Measurements from ENCODE around the gene RHPN2. TPM values are rescaled to one million over a fixed set of nuclear protein-coding genes. Genes with fewer than 3 reads are reported as not detected.

Gene RHPN2
- total and polyA plus RNA-seq, 7 donors: 1.7 to 84.8 (median 3.2) TPM

DNA sequence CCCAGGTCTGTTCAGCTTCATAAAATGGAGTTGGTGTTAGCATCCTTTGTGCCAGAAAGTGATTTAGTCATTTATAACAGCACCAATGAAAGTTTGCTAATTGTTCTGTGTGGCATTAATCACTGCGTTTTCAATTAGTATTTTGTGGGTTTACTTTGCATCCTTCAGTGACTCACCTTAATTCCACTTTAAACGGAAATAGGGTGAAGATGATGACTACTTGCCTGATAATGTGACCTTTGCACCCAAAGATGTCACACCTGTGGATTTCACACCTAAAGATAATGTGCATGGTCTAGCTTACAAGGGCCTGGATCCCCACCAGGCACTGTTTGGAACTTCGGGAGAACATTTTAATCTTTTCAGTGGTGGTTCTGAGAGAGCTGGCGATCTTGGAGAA, 31.3 kb upstream of the RHPN2 start:
- intact Hi-C loops (cut with DNase I): no loop called here
- Histone ChIP-seq H3K27me3 (no peaks in the 10 kb centered on the region), H3K36me3 (peaks cover 30 to 97% (median 62%) of the 10 kb centered on the region in 4 donors), H3K27ac (no peak overlapping the region), H3K4me1 (no peaks in the 10 kb centered on the region), H3K9me3 (no peaks in the 10 kb centered on the region), H3K4me3 (no peak overlapping the region)
- 60 to 81% methylated on average over 4 of the region's 4 CpGs for WGBS, 2 donors
- no peak for DNase-seq
- TF ChIP-seq POLR2A (IDR thresholded peaks at IDR 0.05): no peak
- TF ChIP-seq POLR2AphosphoS5 (IDR thresholded peaks at IDR 0.05): no peak
- TF ChIP-seq EP300 (IDR thresholded peaks at IDR 0.05): no peak
- TF ChIP-seq, protein P1, sequence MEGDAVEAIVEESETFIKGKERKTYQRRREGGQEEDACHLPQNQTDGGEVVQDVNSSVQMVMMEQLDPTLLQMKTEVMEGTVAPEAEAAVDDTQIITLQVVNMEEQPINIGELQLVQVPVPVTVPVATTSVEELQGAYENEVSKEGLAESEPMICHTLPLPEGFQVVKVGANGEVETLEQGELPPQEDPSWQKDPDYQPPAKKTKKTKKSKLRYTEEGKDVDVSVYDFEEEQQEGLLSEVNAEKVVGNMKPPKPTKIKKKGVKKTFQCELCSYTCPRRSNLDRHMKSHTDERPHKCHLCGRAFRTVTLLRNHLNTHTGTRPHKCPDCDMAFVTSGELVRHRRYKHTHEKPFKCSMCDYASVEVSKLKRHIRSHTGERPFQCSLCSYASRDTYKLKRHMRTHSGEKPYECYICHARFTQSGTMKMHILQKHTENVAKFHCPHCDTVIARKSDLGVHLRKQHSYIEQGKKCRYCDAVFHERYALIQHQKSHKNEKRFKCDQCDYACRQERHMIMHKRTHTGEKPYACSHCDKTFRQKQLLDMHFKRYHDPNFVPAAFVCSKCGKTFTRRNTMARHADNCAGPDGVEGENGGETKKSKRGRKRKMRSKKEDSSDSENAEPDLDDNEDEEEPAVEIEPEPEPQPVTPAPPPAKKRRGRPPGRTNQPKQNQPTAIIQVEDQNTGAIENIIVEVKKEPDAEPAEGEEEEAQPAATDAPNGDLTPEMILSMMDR (IDR thresholded peaks at IDR 0.05): no peak

GRCh38 chr19:33094436-33095067, 29.9 kb upstream of the RHPN2 start:
- Histone ChIP-seq H3K36me3 (peaks cover 30 to 97% (median 72%) of the 10 kb centered on the region in 4 donors), H3K4me3 (no peak overlapping the region), H3K9me3 (no peaks in the 10 kb centered on the region), H3K27ac (no peak overlapping the region), H3K4me1 (no peaks in the 10 kb centered on the region), H3K27me3 (no peaks in the 10 kb centered on the region)
- intact Hi-C loops (cut with DNase I): no loop called here
- TF ChIP-seq, protein P1 (IDR thresholded peaks at IDR 0.05): no peak
- TF ChIP-seq EP300 (IDR thresholded peaks at IDR 0.05): no peak
- TF ChIP-seq POLR2A (IDR thresholded peaks at IDR 0.05): no peak
- TF ChIP-seq POLR2AphosphoS5 (IDR thresholded peaks at IDR 0.05): no peak
- 52 to 79% methylated on average over 6 of the region's 6 CpGs for WGBS, 2 donors
- DNase-seq: no peak

GRCh38 chr19:33093420-33094210, 28.9 kb upstream of the RHPN2 start:
- 90 to 95% methylated on average over 11 of the region's 11 CpGs for WGBS, 2 donors
- no peaks in the 10 kb centered on the region for H3K27me3 ChIP-seq

DNA sequence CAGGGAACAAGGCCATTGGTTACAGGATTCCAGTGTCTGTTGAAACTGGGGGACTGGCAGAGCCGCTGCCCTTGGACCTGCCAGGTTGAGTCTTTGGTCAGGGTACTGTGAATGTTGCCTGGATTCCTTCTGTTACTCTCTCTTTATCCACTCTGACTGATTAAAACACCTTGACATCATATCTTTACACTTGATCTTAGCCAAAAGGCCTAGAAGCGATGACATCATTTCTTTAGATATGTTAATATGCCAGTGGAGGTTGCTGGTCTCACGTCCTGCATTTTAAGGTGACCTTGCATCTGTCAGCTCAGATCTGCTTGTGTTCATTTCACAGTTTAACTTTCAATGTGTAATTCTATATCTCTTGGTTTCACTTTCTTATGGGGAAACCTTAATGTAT, 25.5 kb upstream of the RHPN2 start:
- 78 to 81% methylated on average over 3 of the region's 3 CpGs for WGBS, 2 donors
- Histone ChIP-seq H3K36me3 (peaks cover 12 to 78% (median 48%) of the 10 kb centered on the region in 4 donors), H3K27ac (no peak overlapping the region), H3K4me3 (no peak overlapping the region), H3K9me3 (no peaks in the 10 kb centered on the region), H3K4me1 (no peaks in the 10 kb centered on the region), H3K27me3 (no peaks in the 10 kb centered on the region)
- intact Hi-C loops (cut with DNase I): no loop called here
- DNase-seq: no peak
- TF ChIP-seq POLR2AphosphoS5 (IDR thresholded peaks at IDR 0.05) (no peak), EP300 (IDR thresholded peaks at IDR 0.05) (no peak), POLR2A (IDR thresholded peaks at IDR 0.05) (no peak)
- TF ChIP-seq, protein P1 (IDR thresholded peaks at IDR 0.05): no peak

More at GRCh38 chr19:33093420-33094210, 28.9 kb upstream of the RHPN2 start:
- TF ChIP-seq, protein P1 (IDR thresholded peaks at IDR 0.05): no peak
- intact Hi-C loops (cut with DNase I): no loop called here
- Histone ChIP-seq H3K27ac (no peak overlapping the region), H3K9me3 (no peaks in the 10 kb centered on the region), H3K4me1 (no peaks in the 10 kb centered on the region), H3K36me3 (peaks cover 30 to 99% (median 72%) of the 10 kb centered on the region in 4 donors), H3K4me3 (no peak overlapping the region)
- DNase-seq: no peak

All from sigmoid colon (tissue), 7 donors.